Activated CD8-positive, alpha-beta memory T cell treated with anti-CD3 and anti-CD28 coated beads, Interleukin-2, amount 50 U/mL, for 4 hours (primary cell): Measurements from ENCODE around the gene PLCD1.
"Not testable (repeated sequence)": the region's sequence is repeated elsewhere in the genome, so short reads cannot be mapped to it uniquely, and the experiment has no call there.

Experiments
- DNase-seq: peaks from one replicate; pipeline ENCODE4 v3.0.0-alpha.2; 2020

The PLCD1 gene

GRCh38 chr3:38036286-38036685, 6.8 kb upstream of the PLCD1 start:
- DNase-seq = no peak

- not testable (repeated sequence) for DNase-seq
These were observed 4.9 kb upstream of the PLCD1 start for GRCh38 chr3:38034335-38034734.

GRCh38 chr3:38033586-38033985, 4.1 kb upstream of the PLCD1 start:
- DNase-seq = not testable (repeated sequence)

GRCh38 chr3:38032328-38032865, 3.0 kb upstream of the PLCD1 start:
- no peak for DNase-seq

GRCh38 chr3:38031022-38031994, 1.9 kb upstream of the PLCD1 start:
- peak; percentile 54 for DNase-seq

- DNase-seq = no peak
These were observed 932 bp upstream of the PLCD1 start for GRCh38 chr3:38030126-38031021.

GRCh38 chr3:38028621-38029361, 651 bp downstream of the PLCD1 start:
- DNase-seq = no peak

GRCh38 chr3:38027466-38028465, 1.7 kb downstream of the PLCD1 start:
- DNase-seq = no peak

- DNase-seq = no peak
These were observed 2.6 kb downstream of the PLCD1 start for GRCh38 chr3:38026856-38027255.

- no peak for DNase-seq
These were observed 6.3 kb downstream of the PLCD1 start for GRCh38 chr3:38022896-38023709.

GRCh38 chr3:38022301-38022700, 7.1 kb downstream of the PLCD1 start:
- no peak for DNase-seq

- no peak for DNase-seq
These were observed 8.2 kb downstream of the PLCD1 start for GRCh38 chr3:38021196-38021595.

- no peak for DNase-seq
These were observed 9.1 kb downstream of the PLCD1 start for GRCh38 chr3:38020342-38020726.

- no peak for DNase-seq
These were observed 9.6 kb downstream of the PLCD1 start for GRCh38 chr3:38019658-38020341.

GRCh38 chr3:38018296-38019266, 10.9 kb downstream of the PLCD1 start:
- no peak for DNase-seq

- DNase-seq = no peak
These were observed 11.8 kb downstream of the PLCD1 start for GRCh38 chr3:38017445-38018295.

GRCh38 chr3:38016847-38017444, 12.5 kb downstream of the PLCD1 start:
- no peak for DNase-seq
